Mucosa of stomach (tissue), 1 donor: ENCODE data around the gene TUBA4A.
A peak's percentile ranks its signal among the peaks of the same experiment; 100 is the strongest.

Experiments
- H3K27me3 ChIP-seq: one replicate; pipeline ENCODE4 v1.7.0; 2013; ENCODE audit warnings: mild to moderate bottlenecking, low read length; ENCODE audit not compliant: control insufficient read depth, insufficient read depth
- H3K36me3 ChIP-seq: one replicate; pipeline ENCODE4 v1.7.0; 2013; ENCODE audit warnings: low read length; ENCODE audit not compliant: control insufficient read depth, insufficient read depth
- H3K4me1 ChIP-seq: one replicate; pipeline ENCODE4 v1.7.0; 2013; ENCODE audit warnings: mild to moderate bottlenecking, low read length; ENCODE audit not compliant: control insufficient read depth, insufficient read depth
- H3K4me3 ChIP-seq: one replicate; pipeline ENCODE4 v1.7.0; 2013; ENCODE audit warnings: low read length
- H3K9ac ChIP-seq: one replicate; pipeline ENCODE4 v1.7.0; 2013; ENCODE audit warnings: mild to moderate bottlenecking, low read length, moderate library complexity
- H3K9me3 ChIP-seq: one replicate; pipeline ENCODE4 v1.7.0; 2013; ENCODE audit warnings: mild to moderate bottlenecking, low read length, moderate library complexity; ENCODE audit not compliant: control insufficient read depth
- donor health status: Pancreatic carcinoma.

TUBA4A gene

DNA sequence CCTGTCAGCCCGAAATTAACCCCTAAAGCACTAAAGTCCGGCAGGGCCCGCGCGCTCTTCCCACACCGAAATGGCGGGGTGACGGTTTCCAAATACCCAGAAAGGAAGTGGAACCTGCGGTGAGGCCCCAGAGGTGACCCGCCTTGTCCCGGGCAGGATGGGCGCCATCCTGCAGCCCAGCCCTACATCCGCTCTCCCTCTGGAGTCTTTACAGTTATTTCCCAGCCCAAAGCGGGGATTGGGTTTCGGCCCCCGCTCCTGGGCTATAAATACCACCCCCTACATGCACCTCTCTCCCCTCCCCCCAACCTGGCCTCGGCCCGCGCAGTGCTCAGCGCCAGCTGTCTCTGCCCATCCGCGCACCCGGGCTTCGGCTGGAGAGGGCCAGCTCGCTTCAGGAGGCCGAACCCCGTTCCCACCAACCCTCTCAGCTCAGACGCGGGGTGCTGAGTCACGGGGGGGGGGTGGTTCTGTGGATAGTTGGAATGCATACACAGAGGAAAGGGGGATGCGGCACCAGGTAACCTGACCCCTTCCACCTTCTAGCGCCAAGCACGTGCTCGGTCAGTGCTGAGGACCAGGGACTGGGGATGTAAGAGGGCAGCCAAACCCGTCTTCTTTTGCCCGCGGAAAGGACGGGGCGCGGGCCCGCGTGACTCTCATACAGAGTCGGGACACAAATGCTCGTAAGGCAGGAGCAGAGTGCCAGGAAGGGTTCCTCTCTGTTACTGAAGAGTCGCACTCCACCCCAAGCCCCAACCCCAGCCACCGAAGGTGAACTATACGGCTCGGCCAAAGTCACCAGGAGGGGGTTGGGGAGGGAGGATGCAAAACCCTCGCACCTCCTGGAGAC lies 592 bp downstream of the TUBA4A start, which contains the start of gene TUBA4B:
Gene TUBA4B, plus strand, starts transcription at position 344 of the 853 bp plus-strand sequence. Its CDS starts 165 bp downstream, at position 509.
- Histone ChIP-seq H3K4me3 (peak within 1 kb of the TSS; percentile 88), H3K27me3 (peaks cover 22% of the 10 kb centered on the region), H3K36me3 (no peaks in the 10 kb centered on the region), H3K9me3 (no peaks in the 10 kb centered on the region), H3K4me1 (peaks cover 54% of the 10 kb centered on the region), H3K9ac (peak within 1 kb of the TSS; percentile 83)

- H3K4me1 ChIP-seq: peaks cover 58% of the 10 kb centered on the region
- peaks cover 22% of the 10 kb centered on the region for H3K27me3 ChIP-seq
- no peaks in the 10 kb centered on the region for H3K36me3 ChIP-seq
- no peaks in the 10 kb centered on the region for H3K9me3 ChIP-seq
- H3K9ac ChIP-seq: peak overlapping the region; percentile 83
- H3K4me3 ChIP-seq: peak overlapping the region; percentile 88
Measured at GRCh38 chr2:219252570-219252899, 1.2 kb downstream of the TUBA4A start.

DNA sequence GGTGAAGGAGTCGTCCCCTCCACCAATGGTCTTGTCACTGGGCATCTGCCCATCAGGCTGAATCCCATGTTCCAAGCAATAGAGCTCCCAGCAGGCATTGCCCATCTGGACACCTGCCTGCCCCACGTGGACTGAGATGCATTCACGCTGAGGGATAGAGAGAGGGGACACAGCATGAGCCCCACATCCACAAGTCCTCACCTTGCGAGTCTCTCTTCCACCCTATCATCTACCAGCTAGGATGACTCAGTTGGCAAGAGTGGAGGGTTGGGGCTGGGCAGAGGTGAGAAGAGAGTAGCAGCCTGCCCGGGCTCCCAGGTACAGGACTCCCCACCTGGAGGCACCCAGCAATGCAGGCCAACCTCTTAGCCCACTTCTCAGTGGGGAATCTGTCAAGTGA lies 1.6 kb downstream of the TUBA4A start:
- H3K9ac ChIP-seq: peak overlapping the region; percentile 83
- H3K27me3 ChIP-seq: peaks cover 22% of the 10 kb centered on the region

GRCh38 chr2:219251656-219252055 lies 2.1 kb downstream of the TUBA4A start:
- Histone ChIP-seq H3K27me3 (peaks cover 22% of the 10 kb centered on the region), H3K9ac (peak overlapping the region; percentile 83), H3K36me3 (no peaks in the 10 kb centered on the region), H3K4me1 (peaks cover 66% of the 10 kb centered on the region), H3K4me3 (no peak overlapping the region), H3K9me3 (no peaks in the 10 kb centered on the region)

More for the DNA sequence above, 1.6 kb downstream of the TUBA4A start:
- no peaks in the 10 kb centered on the region for H3K9me3 ChIP-seq
- no peaks in the 10 kb centered on the region for H3K36me3 ChIP-seq
- H3K4me3 ChIP-seq: no peak overlapping the region
- peaks cover 63% of the 10 kb centered on the region for H3K4me1 ChIP-seq

- no peaks in the 10 kb centered on the region for H3K9me3 ChIP-seq
- H3K4me1 ChIP-seq: peaks cover 77% of the 10 kb centered on the region
- H3K4me3 ChIP-seq: peak overlapping the region; percentile 37
- H3K27me3 ChIP-seq: peaks cover 8% of the 10 kb centered on the region
- peak overlapping the region; percentile 73 for H3K9ac ChIP-seq
- no peaks in the 10 kb centered on the region for H3K36me3 ChIP-seq
Measured at GRCh38 chr2:219250049-219250781, 3.5 kb downstream of the TUBA4A start.

DNA sequence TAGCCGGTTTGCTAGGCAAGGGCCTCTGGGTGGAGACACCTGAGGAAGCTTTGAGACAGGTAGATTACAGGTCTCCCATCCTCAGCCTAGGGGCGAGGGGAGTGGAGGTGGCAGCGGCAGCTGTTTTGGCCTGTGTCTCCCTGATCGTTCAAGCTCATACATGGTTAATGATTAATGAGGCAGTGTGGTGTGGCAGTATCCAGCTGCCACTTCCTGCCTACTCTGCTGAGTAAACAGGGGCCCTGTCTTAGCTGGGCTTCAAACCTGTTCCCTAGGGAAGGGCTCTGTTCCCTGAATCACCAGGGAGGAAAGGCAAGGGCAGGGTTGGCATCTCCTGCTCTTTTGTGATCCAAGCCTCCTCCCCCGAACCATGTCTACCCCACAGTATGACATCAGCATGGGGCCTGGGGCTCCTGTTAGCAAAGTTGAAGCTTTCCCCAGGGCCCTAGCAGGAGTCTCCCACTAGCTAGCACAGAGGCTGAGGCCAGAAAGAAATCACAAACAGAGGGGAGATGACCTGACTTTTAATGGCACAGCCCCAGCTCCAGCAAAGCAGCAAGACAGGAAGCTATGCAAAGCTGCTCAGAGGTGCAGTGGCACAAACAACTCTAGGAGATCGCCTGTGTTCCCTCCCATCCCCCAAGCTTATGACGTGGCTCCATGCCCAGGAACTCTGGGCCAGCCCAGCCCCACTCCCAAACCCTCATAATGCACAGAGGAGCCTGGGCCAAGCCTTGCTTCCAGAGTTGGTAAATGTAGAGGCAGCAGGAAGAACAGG lies 4.3 kb downstream of the TUBA4A start:
- no peaks in the 10 kb centered on the region for H3K36me3 ChIP-seq
- H3K27me3 ChIP-seq: peaks cover 1% of the 10 kb centered on the region
- H3K4me3 ChIP-seq: peak overlapping the region; percentile 37
- H3K4me1 ChIP-seq: peaks cover 78% of the 10 kb centered on the region
- no peaks in the 10 kb centered on the region for H3K9me3 ChIP-seq
- H3K9ac ChIP-seq: peak overlapping the region; percentile 73

DNA sequence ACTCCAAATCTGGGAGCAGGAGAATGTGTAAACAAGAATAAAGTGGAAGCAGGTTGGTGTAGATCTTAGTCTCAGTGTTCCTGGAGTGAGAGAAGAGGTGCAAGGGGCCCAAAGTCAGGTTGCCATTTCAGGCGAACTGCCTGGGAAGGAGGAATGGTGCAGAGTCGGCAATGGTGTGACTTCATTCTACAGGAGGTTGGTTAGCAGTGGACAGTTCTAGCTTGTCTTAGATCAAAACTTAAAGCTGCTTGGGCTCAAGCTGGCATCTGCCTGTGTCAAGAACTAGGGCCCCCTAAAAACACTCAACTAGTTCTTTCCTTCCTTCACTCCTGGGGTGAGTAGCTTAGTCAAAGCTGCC lies 4.9 kb downstream of the TUBA4A start:
- no peaks in the 10 kb centered on the region for H3K36me3 ChIP-seq
- peak overlapping the region; percentile 37 for H3K4me3 ChIP-seq
- peak overlapping the region; percentile 73 for H3K9ac ChIP-seq
- H3K4me1 ChIP-seq: peaks cover 78% of the 10 kb centered on the region
- H3K9me3 ChIP-seq: no peaks in the 10 kb centered on the region
- H3K27me3 ChIP-seq: no peaks in the 10 kb centered on the region

DNA sequence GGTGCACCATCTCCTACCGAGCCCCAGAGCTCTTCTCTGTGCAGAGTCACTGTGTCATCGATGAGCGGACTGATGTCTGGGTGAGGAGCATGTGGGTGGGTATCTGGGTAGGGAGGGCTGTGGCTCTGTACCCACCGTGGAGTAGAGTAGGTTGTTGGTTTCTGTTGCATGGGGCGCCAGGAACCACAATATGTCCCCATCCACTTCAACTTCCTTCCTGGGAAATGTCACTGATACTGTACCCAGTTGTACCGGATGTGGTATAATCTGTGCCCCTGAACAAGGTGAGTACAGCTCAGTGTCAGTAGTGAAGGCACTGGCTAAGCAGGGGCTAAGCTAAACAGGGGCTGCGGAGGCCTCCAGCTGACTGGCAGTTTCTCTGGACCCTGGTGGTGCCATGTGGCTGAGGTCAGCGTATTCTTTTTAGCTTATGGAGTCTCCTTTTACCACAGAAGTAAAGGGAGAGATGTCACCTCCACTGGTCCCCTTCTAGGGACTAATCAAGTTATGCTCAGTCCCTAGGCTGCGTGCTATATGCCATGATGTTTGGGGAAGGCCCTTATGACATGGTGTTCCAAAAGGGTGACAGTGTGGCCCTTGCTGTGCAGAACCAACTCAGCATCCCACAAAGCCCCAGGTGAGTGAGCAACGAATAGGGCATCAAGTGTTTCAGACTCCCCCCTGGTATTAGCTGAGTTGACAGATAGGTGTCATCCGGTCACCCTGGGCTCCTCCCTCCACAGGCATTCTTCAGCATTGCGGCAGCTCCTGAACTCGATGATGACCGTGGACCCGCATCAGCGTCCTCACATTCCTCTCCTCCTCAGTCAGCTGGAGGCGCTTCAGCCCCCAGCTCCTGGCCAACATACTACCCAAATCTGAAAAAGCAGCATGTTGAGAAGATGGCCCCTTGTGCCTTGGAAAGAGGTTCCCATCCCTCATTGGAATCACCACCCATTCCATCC lies 5.8 kb downstream of the TUBA4A start:
- H3K36me3 ChIP-seq: no peaks in the 10 kb centered on the region
- H3K4me3 ChIP-seq: no peak overlapping the region
- H3K9ac ChIP-seq: no peak overlapping the region
- no peaks in the 10 kb centered on the region for H3K27me3 ChIP-seq
- no peaks in the 10 kb centered on the region for H3K9me3 ChIP-seq
- H3K4me1 ChIP-seq: peaks cover 78% of the 10 kb centered on the region

GRCh38 chr2:219246559-219246958 lies 7.2 kb downstream of the TUBA4A start:
- Histone ChIP-seq H3K9ac (peak overlapping the region; percentile 99), H3K27me3 (no peaks in the 10 kb centered on the region), H3K4me3 (no peak overlapping the region), H3K9me3 (no peaks in the 10 kb centered on the region), H3K4me1 (peaks cover 65% of the 10 kb centered on the region), H3K36me3 (no peaks in the 10 kb centered on the region)

DNA sequence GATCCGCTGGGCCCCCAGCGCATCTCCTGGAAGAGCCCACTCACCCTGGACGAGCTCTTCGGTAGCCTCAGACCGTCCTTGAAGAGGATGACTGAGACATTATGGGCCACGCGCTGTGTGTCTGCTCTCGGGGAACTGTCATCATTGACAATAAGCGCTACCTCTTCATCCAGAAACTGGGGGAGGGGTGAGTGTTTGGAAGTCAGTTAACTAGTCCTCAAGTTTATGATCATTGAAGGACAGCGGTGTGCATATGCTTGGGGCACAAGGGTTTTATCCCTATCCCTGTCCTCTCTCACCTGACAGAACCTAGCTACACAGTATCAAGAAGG lies 7.9 kb downstream of the TUBA4A start:
- Histone ChIP-seq H3K27me3 (no peaks in the 10 kb centered on the region), H3K36me3 (no peaks in the 10 kb centered on the region), H3K4me1 (peaks cover 58% of the 10 kb centered on the region), H3K9me3 (no peaks in the 10 kb centered on the region), H3K4me3 (peak overlapping the region; percentile 98), H3K9ac (peak overlapping the region; percentile 99)
